ENCODE measurements around the gene VEGFB. TPM values are rescaled to one million over a fixed set of nuclear protein-coding genes. Genes with fewer than 3 reads are reported as not detected.
A peak's percentile ranks its signal among the peaks of the same experiment; 100 is the strongest.

The VEGFB gene
- total RNA-seq, 2 experiments from 2014 or later = 78.9 to 82.1 TPM

GRCh38 chr11:64275031-64275800 lies 40.8 kb downstream of the VEGFB start:
- Mint-ChIP-seq H3K36me3 (peaks cover 10% of the 10 kb centered on the region), H3K27me3 (no peaks in the 10 kb centered on the region), H3K9me3 (no peaks in the 10 kb centered on the region), H3K4me1 (ENCODE audit: low read depth) (peaks cover 4% of the 10 kb centered on the region), H3K4me3 (no peak overlapping the region), H3K27ac (no peak overlapping the region)
- POLR2A ChIA-PET = interaction anchor here (0.9 kb wide), 1 partner anchor 10 kb away, joined by 3 read pairs; the partner anchor contains the start of gene BAD
- DNase-seq = no peak
- CTCF ChIA-PET = no interaction called here
- intact Hi-C loops (cut with micrococcal nuclease) = no loop called here

- intact Hi-C loops (cut with micrococcal nuclease) = no loop called here
- Mint-ChIP-seq H3K36me3 (peaks cover 8% of the 10 kb centered on the region), H3K27ac (no peak overlapping the region), H3K4me1 (ENCODE audit: low read depth) (peaks cover 4% of the 10 kb centered on the region), H3K27me3 (no peaks in the 10 kb centered on the region), H3K9me3 (no peaks in the 10 kb centered on the region), H3K4me3 (no peak overlapping the region)
- ChIA-PET POLR2A (interaction anchor here (0.6 to 0.9 kb wide), 2 partner anchors 9 to 72 kb away, joined by 3 to 5 read pairs; partner anchors contain the start of gene BAD), CTCF (interaction anchor here (1.0 to 1.1 kb wide), 2 partner anchors 29 to 72 kb away, joined by 3 to 4 read pairs; no protein-coding TSS in a partner anchor)
- no peak for DNase-seq
Measured at GRCh38 chr11:64275841-64276240, 41.5 kb downstream of the VEGFB start.

DNA sequence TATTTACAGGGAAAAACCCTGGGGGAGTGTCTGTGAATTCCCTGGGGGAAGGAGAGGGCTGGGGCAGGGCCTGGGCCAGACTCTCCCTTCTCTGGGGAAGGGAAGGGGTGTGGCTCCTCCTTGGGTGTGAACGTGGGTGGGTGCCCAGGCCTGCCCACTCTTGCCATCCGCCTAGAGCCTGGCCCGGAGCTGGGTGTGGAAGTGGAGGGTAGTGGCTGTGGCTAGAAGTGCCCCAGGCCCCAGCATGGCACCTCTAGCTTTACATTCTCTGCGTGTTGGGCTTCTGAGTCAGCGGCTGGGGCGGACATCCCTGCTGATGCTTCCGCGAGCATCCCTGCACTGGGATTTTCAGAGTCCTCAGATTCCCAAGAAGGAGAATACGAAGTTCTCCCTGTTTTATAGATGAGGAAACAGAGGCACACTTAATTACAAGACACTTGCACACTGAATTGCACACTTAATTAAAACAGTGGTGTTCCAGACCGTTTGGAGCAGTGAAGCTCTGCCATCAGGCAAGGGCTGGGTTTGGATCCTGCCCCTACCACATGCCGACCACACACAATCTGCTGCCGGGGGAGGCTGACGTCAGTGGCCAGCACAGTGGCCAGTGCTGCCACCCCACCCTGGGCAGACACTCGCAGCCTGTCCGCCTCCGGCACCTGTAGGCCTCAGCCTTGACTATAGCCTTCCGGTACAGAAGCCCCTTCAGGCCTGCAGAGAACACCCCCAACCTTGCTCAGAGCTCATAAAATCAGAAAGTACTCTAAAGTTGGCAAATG lies 42.5 kb downstream of the VEGFB start:
- Mint-ChIP-seq H3K27ac (no peak overlapping the region), H3K36me3 (peaks cover 12% of the 10 kb centered on the region), H3K27me3 (no peaks in the 10 kb centered on the region), H3K4me3 (no peak overlapping the region), H3K9me3 (no peaks in the 10 kb centered on the region), H3K4me1 (ENCODE audit: low read depth) (peaks cover 2% of the 10 kb centered on the region)
- intact Hi-C loops (cut with micrococcal nuclease) = no loop called here
- ChIA-PET CTCF (interaction anchor here (1.0 to 1.1 kb wide), 2 partner anchors 28 to 73 kb away, joined by 3 to 4 read pairs; no protein-coding TSS in a partner anchor), POLR2A (no interaction called here)
- no peak for DNase-seq

DNA sequence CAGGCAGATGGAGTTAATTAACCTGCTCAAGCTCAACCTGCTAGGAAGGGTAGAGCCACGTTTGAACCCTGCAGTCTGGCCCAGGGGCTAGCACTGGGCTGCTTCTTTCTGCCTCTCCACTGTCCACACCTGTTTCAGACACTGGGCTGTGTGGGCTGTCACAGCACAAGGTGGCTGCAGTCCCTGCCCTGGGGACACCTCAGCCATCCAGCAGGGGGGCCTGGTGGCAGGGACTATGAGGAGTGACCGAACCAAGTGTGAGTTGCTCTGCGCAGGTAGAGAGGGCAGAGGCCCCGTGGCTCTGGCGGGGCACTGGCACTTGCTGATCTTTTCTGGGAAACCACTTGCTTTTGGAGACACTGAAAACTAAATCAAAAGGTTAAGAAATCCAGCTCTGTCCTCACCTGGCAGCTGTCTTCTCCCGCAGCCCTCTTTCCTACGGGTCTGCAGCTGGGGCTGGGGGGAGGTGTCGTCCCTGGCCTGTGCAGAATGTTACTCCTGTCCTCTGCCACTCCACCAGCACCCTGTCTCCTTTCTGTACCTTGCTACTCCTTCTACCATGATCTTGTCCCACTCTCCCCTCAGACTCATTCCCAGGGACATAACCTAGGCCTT lies 44.3 kb downstream of the VEGFB start:
- DNase-seq = no peak
- POLR2A ChIA-PET = interaction anchor here (1.2 kb wide), 1 partner anchor 9 kb away, joined by 3 read pairs; no protein-coding TSS in a partner anchor

GRCh38 chr11:64281957-64282770 lies 47.8 kb downstream of the VEGFB start:
- no peak overlapping the region for H3K27ac Mint-ChIP-seq
- peaks cover 14% of the 10 kb centered on the region for H3K4me1 Mint-ChIP-seq (ENCODE audit: low read depth)
- intact Hi-C loops (cut with micrococcal nuclease) = no loop called here
- H3K36me3 Mint-ChIP-seq = peaks cover 9% of the 10 kb centered on the region
- no peaks in the 10 kb centered on the region for H3K27me3 Mint-ChIP-seq
- no peak overlapping the region for H3K4me3 Mint-ChIP-seq
- ChIA-PET CTCF (interaction anchor here (1.2 to 4.6 kb wide), 2 partner anchors 11 to 20 kb away, joined by 6 to 61 read pairs; partner anchors contain the start of gene CATSPERZ), POLR2A (interaction anchor here (0.7 to 1.0 kb wide), 3 partner anchors 11 to 74 kb away, joined by 3 to 4 read pairs (median 3); partner anchors contain the start of gene FKBP2)
- no peak for DNase-seq
- H3K9me3 Mint-ChIP-seq = no peaks in the 10 kb centered on the region

More for the DNA sequence above, 44.3 kb downstream of the VEGFB start:
- Mint-ChIP-seq H3K4me1 (ENCODE audit: low read depth) (peaks cover 6% of the 10 kb centered on the region), H3K4me3 (no peak overlapping the region), H3K27ac (no peak overlapping the region), H3K36me3 (peaks cover 12% of the 10 kb centered on the region), H3K9me3 (no peaks in the 10 kb centered on the region), H3K27me3 (no peaks in the 10 kb centered on the region)
- intact Hi-C loops (cut with micrococcal nuclease) = no loop called here
- CTCF ChIA-PET = interaction anchor here (1.1 kb wide), 1 partner anchor 26 kb away, joined by 3 read pairs; no protein-coding TSS in a partner anchor

- H3K9me3 Mint-ChIP-seq = no peaks in the 10 kb centered on the region
- H3K27ac Mint-ChIP-seq = no peak overlapping the region
- CTCF ChIA-PET = interaction anchor here (1.0 to 4.6 kb wide), 4 partner anchors 20 to 79 kb away, joined by 3 to 61 read pairs (median 6); partner anchors contain the start of genes CATSPERZ and PLCB3
- DNase-seq = no peak
- H3K36me3 Mint-ChIP-seq = peaks cover 9% of the 10 kb centered on the region
- intact Hi-C loops (cut with micrococcal nuclease) = no loop called here
- no peak overlapping the region for H3K4me3 Mint-ChIP-seq
- POLR2A ChIA-PET = interaction anchor here (0.8 to 4.0 kb wide), 3 partner anchors 12 to 14 kb away, joined by 3 to 33 read pairs (median 4); no protein-coding TSS in a partner anchor
- H3K27me3 Mint-ChIP-seq = no peaks in the 10 kb centered on the region
- H3K4me1 Mint-ChIP-seq (ENCODE audit: low read depth) = peaks cover 14% of the 10 kb centered on the region
Measured at GRCh38 chr11:64283092-64283491, 48.7 kb downstream of the VEGFB start.

GRCh38 chr11:64284048-64284961 lies 49.9 kb downstream of the VEGFB start, which contains the start of gene BAD:
BAD (minus strand) TSS chr11:64284665; CDS start chr11:64284368, 297 bp downstream.
- Mint-ChIP-seq H3K27ac (peak within 1 kb of the TSS; percentile 91), H3K9me3 (no peaks in the 10 kb centered on the region), H3K4me3 (peak within 1 kb of the TSS; percentile 83), H3K4me1 (ENCODE audit: low read depth) (peaks cover 14% of the 10 kb centered on the region), H3K36me3 (peaks cover 4% of the 10 kb centered on the region), H3K27me3 (no peaks in the 10 kb centered on the region)
- DNase-seq = peak; percentile 96
- ChIA-PET POLR2A (interaction anchor here (0.6 to 4.0 kb wide), 13 partner anchors 9 to 80 kb away, joined by 3 to 33 read pairs (median 4); partner anchors contain the start of genes ESRRA, FERMT3, FKBP2 and NUDT22), CTCF (interaction anchor here (0.6 to 4.6 kb wide), 13 partner anchors 10 to 1409 kb away, joined by 3 to 61 read pairs (median 3); partner anchors contain the start of genes CATSPERZ, FERMT3, FKBP2 and PLCB3)
- intact Hi-C loops (cut with micrococcal nuclease) = loop anchor here (2.0 kb wide), 1 partner anchor 44 kb away; the partner anchor contains the start of gene FKBP2

GRCh38 chr11:64284962-64285884 lies 50.8 kb downstream of the VEGFB start, which contains the start of gene GPR137:
GPR137 (plus strand) TSS chr11:64285848; CDS start chr11:64286525, 677 bp downstream.
- Mint-ChIP-seq H3K9me3 (no peaks in the 10 kb centered on the region), H3K27ac (peak within 1 kb of the TSS; percentile 91), H3K4me3 (peak within 1 kb of the TSS; percentile 83), H3K27me3 (peaks cover under 1% of the 10 kb centered on the region), H3K4me1 (ENCODE audit: low read depth) (peaks cover 14% of the 10 kb centered on the region), H3K36me3 (peaks cover 4% of the 10 kb centered on the region)
- POLR2A ChIA-PET = interaction anchor here (0.6 to 4.0 kb wide), 11 partner anchors 10 to 81 kb away, joined by 3 to 33 read pairs (median 4); partner anchors contain the start of genes ESRRA, FERMT3, FKBP2 and NUDT22
- CTCF ChIA-PET = interaction anchor here (0.6 to 4.6 kb wide), 10 partner anchors 13 to 81 kb away, joined by 3 to 61 read pairs (median 4); partner anchors contain the start of genes CATSPERZ, FERMT3, FKBP2 and PLCB3
- DNase-seq = peak; percentile 91
- intact Hi-C loops (cut with micrococcal nuclease) = loop anchor here (1.0 to 2.0 kb wide), 3 partner anchors 15 to 44 kb away; partner anchors contain the start of genes ESRRA and FKBP2
